ENCODE measurements around the gene PRDM15. TPM values are rescaled to one million over a fixed set of nuclear protein-coding genes. Genes with fewer than 3 reads are reported as not detected.

Gene PRDM15
- total RNA-seq, 6 donors from 2014 or later = 5.3 to 31.4 (median 7.4) TPM

- Histone ChIP-seq H3K4me1 (peaks cover 0 to 7% (median 2%) of the 10 kb centered on the region in 4 donors), H3K36me3 (peaks cover 0 to 39% (median 27%) of the 10 kb centered on the region in 4 donors), H3K9me3 (no peaks in the 10 kb centered on the region), H3K27ac (no peak overlapping the region), H3K4me3 (no peak overlapping the region), H3K27me3 (no peaks in the 10 kb centered on the region)
- TF ChIP-seq POLR2AphosphoS5 (IDR thresholded peaks at IDR 0.05) (no peak), POLR2A (IDR thresholded peaks at IDR 0.05) (no peak)
- TF ChIP-seq, protein P1, sequence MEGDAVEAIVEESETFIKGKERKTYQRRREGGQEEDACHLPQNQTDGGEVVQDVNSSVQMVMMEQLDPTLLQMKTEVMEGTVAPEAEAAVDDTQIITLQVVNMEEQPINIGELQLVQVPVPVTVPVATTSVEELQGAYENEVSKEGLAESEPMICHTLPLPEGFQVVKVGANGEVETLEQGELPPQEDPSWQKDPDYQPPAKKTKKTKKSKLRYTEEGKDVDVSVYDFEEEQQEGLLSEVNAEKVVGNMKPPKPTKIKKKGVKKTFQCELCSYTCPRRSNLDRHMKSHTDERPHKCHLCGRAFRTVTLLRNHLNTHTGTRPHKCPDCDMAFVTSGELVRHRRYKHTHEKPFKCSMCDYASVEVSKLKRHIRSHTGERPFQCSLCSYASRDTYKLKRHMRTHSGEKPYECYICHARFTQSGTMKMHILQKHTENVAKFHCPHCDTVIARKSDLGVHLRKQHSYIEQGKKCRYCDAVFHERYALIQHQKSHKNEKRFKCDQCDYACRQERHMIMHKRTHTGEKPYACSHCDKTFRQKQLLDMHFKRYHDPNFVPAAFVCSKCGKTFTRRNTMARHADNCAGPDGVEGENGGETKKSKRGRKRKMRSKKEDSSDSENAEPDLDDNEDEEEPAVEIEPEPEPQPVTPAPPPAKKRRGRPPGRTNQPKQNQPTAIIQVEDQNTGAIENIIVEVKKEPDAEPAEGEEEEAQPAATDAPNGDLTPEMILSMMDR (IDR thresholded peaks at IDR 0.05) = peak in 5 of 6 experiments; percentile 38 to 62 (median 51)
- peak in 1 of 2 donors; percentile 42 for DNase-seq
- ATAC-seq (ENCODE audit: low FRiP score in 2 of 2) = peak; percentile 72 to 79
- WGBS, 2 donors = 13 to 21% methylated on average over 3 of the region's 3 CpGs
These were observed 61.9 kb downstream of the PRDM15 start for GRCh38 chr21:41817228-41817627.

DNA sequence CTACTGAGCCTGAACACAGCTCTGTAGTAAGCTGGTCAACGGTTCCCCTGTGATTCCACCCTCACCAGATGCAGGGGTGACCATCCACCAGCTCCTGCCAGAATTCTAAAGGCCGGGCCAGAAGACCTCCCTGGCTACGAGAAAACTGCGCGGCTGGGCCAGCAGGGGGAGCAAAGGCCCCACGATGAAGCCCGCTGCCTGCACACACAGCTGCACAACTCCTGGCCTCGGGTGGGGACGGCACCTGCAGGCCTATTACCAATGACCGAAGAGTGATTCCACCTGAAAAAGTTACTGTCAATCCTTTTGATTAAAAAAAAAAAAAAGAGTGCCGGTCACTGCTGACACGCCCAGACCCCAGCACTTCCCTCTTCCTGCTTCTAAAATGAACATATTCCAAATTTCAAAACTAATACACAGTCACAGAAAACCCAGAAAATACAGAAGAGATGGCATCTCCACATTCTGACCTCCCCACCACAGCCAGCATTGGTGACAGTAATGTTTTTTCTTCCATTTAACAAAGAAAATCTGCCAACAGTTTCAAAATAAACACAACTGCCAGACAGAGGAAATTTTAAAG is 62.5 kb downstream of the PRDM15 start:
- Histone ChIP-seq H3K4me3 (no peak overlapping the region), H3K27me3 (no peaks in the 10 kb centered on the region), H3K9me3 (no peaks in the 10 kb centered on the region), H3K36me3 (peaks cover 0 to 38% (median 26%) of the 10 kb centered on the region in 4 donors), H3K4me1 (peaks cover 0 to 7% (median 2%) of the 10 kb centered on the region in 4 donors), H3K27ac (no peak overlapping the region)
- no peak for TF ChIP-seq POLR2A (IDR thresholded peaks at IDR 0.05)
- no peak for TF ChIP-seq EP300 (IDR thresholded peaks at IDR 0.05)
- TF ChIP-seq, protein P1 (IDR thresholded peaks at IDR 0.05) = peak; percentile 56 to 82 (median 78)
- no peak for TF ChIP-seq POLR2AphosphoS5 (IDR thresholded peaks at IDR 0.05)
- ATAC-seq (ENCODE audit: low FRiP score in 2 of 2) = peak; percentile 70 to 86
- 13 to 17% methylated on average over 9 to 12 of the region's 12 CpGs for WGBS, 2 donors
- DNase-seq = peak; percentile 70 to 86

GRCh38 chr21:41815652-41816582 is 63.2 kb downstream of the PRDM15 start:
- Histone ChIP-seq H3K27me3 (no peaks in the 10 kb centered on the region), H3K36me3 (peaks cover 0 to 35% (median 23%) of the 10 kb centered on the region in 4 donors), H3K9me3 (no peaks in the 10 kb centered on the region), H3K27ac (no peak overlapping the region), H3K4me1 (peaks cover 0 to 7% (median 2%) of the 10 kb centered on the region in 4 donors), H3K4me3 (no peak overlapping the region)
- no peak for TF ChIP-seq POLR2A (IDR thresholded peaks at IDR 0.05)
- no peak for TF ChIP-seq POLR2AphosphoS5 (IDR thresholded peaks at IDR 0.05)
- TF ChIP-seq EP300 (IDR thresholded peaks at IDR 0.05) = no peak
- TF ChIP-seq, protein P1 (IDR thresholded peaks at IDR 0.05) = no peak
- 92 to 96% methylated on average over 39 to 42 of the region's 50 CpGs for WGBS, 2 donors
- ATAC-seq (ENCODE audit: low FRiP score in 2 of 2) (peak; percentile 10 to 38), DNase-seq (peak in 1 of 2 donors; percentile 73)

DNA sequence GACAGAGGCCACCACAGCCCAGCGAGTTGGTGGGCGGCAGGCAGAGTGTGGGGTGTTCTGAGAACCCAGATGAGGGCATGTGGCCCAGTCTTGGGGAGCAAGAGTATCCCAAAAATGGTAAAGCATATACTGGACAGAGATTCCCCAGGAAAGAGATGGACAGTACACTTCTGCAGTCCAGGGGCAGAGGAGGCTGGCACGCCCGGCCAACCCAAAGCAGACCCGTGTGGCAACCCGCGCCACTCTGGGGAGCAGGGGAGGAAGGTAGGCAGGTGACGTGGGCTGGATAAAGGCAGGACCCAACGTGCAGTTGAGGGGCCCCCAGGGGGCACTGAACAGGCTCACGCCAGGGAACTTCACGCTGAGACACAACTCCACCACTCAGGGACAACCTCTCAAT is 65.9 kb downstream of the PRDM15 start:
- H3K4me3 ChIP-seq = no peak overlapping the region
- H3K36me3 ChIP-seq = peaks cover 7 to 52% (median 33%) of the 10 kb centered on the region in 4 donors
- DNase-seq (no peak), ATAC-seq (ENCODE audit: low FRiP score in 2 of 2) (no peak)
- no peaks in the 10 kb centered on the region for H3K27me3 ChIP-seq
- no peak for TF ChIP-seq POLR2AphosphoS5 (IDR thresholded peaks at IDR 0.05)
- no peak for TF ChIP-seq EP300 (IDR thresholded peaks at IDR 0.05)
- TF ChIP-seq, protein P1 (IDR thresholded peaks at IDR 0.05) = no peak
- no peak for TF ChIP-seq POLR2A (IDR thresholded peaks at IDR 0.05)
- no peak overlapping the region for H3K27ac ChIP-seq
- H3K9me3 ChIP-seq = no peaks in the 10 kb centered on the region
- peaks cover 0 to 7% (median 2%) of the 10 kb centered on the region in 4 donors for H3K4me1 ChIP-seq
- 92 to 96% methylated on average over 11 of the region's 11 CpGs for WGBS, 2 donors
